Measurements from ENCODE around the gene CADPS.

DNA sequence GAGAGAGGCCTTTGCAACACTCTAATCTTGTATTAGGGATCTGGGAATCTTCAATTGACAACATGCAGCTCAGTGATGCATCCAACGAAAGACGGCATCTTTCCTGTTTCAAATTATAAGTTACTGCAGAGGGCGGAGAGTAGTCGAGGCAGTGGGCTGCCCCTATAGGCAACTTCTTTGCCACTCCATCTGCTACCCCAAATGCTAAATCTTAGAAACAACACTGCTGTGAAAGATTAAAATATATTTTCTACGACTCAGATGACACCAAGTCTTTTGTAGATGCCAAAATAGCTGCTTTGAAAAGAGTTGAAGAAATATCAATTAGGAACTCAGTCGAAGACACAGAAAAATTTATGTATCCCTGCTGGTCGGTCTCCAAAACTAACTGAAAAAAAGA is 340.9 kb downstream of the CADPS start:
- TF ChIP-seq POLR2AphosphoS5 (IDR thresholded peaks at IDR 0.05; ENCODE audit: low read depth) (no peak), GABPA (IDR thresholded peaks at IDR 0.05; ENCODE audit: low read depth) (no peak)
- TF ChIP-seq, protein P1, sequence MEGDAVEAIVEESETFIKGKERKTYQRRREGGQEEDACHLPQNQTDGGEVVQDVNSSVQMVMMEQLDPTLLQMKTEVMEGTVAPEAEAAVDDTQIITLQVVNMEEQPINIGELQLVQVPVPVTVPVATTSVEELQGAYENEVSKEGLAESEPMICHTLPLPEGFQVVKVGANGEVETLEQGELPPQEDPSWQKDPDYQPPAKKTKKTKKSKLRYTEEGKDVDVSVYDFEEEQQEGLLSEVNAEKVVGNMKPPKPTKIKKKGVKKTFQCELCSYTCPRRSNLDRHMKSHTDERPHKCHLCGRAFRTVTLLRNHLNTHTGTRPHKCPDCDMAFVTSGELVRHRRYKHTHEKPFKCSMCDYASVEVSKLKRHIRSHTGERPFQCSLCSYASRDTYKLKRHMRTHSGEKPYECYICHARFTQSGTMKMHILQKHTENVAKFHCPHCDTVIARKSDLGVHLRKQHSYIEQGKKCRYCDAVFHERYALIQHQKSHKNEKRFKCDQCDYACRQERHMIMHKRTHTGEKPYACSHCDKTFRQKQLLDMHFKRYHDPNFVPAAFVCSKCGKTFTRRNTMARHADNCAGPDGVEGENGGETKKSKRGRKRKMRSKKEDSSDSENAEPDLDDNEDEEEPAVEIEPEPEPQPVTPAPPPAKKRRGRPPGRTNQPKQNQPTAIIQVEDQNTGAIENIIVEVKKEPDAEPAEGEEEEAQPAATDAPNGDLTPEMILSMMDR (IDR thresholded peaks at IDR 0.05; ENCODE audit: insufficient read depth, low read length) = no peak
- TF ChIP-seq, protein P2, sequence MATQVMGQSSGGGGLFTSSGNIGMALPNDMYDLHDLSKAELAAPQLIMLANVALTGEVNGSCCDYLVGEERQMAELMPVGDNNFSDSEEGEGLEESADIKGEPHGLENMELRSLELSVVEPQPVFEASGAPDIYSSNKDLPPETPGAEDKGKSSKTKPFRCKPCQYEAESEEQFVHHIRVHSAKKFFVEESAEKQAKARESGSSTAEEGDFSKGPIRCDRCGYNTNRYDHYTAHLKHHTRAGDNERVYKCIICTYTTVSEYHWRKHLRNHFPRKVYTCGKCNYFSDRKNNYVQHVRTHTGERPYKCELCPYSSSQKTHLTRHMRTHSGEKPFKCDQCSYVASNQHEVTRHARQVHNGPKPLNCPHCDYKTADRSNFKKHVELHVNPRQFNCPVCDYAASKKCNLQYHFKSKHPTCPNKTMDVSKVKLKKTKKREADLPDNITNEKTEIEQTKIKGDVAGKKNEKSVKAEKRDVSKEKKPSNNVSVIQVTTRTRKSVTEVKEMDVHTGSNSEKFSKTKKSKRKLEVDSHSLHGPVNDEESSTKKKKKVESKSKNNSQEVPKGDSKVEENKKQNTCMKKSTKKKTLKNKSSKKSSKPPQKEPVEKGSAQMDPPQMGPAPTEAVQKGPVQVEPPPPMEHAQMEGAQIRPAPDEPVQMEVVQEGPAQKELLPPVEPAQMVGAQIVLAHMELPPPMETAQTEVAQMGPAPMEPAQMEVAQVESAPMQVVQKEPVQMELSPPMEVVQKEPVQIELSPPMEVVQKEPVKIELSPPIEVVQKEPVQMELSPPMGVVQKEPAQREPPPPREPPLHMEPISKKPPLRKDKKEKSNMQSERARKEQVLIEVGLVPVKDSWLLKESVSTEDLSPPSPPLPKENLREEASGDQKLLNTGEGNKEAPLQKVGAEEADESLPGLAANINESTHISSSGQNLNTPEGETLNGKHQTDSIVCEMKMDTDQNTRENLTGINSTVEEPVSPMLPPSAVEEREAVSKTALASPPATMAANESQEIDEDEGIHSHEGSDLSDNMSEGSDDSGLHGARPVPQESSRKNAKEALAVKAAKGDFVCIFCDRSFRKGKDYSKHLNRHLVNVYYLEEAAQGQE (IDR thresholded peaks at IDR 0.05; ENCODE audit: insufficient replicate concordance, low read depth) = no peak
